Mesodermal cell (in vitro differentiated cells): ENCODE results near the gene KCNH2.

Experiments used
- H3K27ac ChIP-seq: 2 replicates; pipeline ENCODE4 v1.7.0; 2013; ENCODE audit warnings: mild to moderate bottlenecking, low read depth, low read length, moderate library complexity; ENCODE audit not compliant: severe bottlenecking
- H3K36me3 ChIP-seq: 2 replicates; pipeline ENCODE4 v1.7.1; 2013; ENCODE audit warnings: mild to moderate bottlenecking, low read length, moderate library complexity; ENCODE audit not compliant: control insufficient read depth, insufficient read depth
- H3K4me1 ChIP-seq: one replicate; pipeline ENCODE4 v1.7.1; 2013; ENCODE audit warnings: mild to moderate bottlenecking, low read length; ENCODE audit not compliant: insufficient read depth, control insufficient read depth, poor library complexity, severe bottlenecking
- H3K4me3 ChIP-seq: 2 replicates; pipeline ENCODE4 v1.7.0; 2013; ENCODE audit warnings: low read length, control low read depth, mild to moderate bottlenecking; ENCODE audit not compliant: insufficient read depth, poor library complexity, severe bottlenecking; ENCODE audit errors: extremely low read depth
- H3K9me3 ChIP-seq: 2 replicates; pipeline ENCODE4 v1.7.1; 2013; ENCODE audit warnings: mild to moderate bottlenecking, low read length, moderate library complexity; ENCODE audit not compliant: control insufficient read depth
- WGBS, 2 experiments: methylation state at CpG; one replicate each; pipeline ENCODE4 v1.1.5; 2013; ENCODE audit warnings: missing lambda C conversion rate in 2 of 2; ENCODE audit not compliant: insufficient coverage in 2 of 2; 5-methylcytosine and 5-hydroxymethylcytosine counted together

The KCNH2 gene

DNA sequence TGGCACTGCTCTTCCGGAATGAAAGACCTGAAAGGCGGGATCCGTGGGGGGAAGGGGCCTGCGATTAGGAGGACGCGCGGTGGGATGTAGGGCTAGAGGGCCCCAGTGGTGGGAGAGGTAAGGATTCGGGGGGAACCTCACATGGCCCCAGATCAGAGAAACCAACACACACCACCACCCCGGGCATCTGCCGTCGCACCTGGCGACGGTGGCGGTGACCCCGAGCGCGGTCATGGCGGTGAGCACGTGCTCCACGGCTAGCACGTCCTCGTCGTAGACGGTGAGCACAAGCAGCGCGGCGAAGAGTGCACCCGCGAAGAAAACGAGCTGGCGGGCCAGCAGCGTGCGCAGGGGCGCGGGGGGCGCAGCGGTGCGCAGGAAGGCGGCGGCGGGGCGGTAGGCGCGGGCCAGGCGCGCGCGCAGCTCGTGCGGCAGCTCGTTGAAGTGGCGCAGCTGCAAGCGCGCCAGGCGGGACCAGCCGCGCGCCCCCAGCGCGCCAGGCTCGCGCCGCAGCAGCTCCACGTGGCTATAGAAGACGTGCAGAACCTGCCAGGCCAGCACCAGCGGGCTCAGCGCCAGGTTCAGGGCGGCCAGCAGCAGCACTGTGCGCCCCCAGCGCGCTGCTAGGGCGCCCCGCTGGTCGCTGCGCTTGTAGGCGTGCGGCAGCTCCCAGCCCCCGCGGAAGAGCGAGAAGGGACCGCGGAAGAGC lies 40.5 kb upstream of the KCNH2 start:
- no peak overlapping the region for H3K27ac ChIP-seq
- H3K9me3 ChIP-seq, result no peaks in the 10 kb centered on the region
- 7% methylated on average over 70 to 78 of the region's 82 CpGs for WGBS, 2 experiments
- peaks cover 22% of the 10 kb centered on the region for H3K4me1 ChIP-seq
- H3K4me3 ChIP-seq, result peak overlapping the region; percentile 24
- H3K36me3 ChIP-seq, result peaks cover 7% of the 10 kb centered on the region

DNA sequence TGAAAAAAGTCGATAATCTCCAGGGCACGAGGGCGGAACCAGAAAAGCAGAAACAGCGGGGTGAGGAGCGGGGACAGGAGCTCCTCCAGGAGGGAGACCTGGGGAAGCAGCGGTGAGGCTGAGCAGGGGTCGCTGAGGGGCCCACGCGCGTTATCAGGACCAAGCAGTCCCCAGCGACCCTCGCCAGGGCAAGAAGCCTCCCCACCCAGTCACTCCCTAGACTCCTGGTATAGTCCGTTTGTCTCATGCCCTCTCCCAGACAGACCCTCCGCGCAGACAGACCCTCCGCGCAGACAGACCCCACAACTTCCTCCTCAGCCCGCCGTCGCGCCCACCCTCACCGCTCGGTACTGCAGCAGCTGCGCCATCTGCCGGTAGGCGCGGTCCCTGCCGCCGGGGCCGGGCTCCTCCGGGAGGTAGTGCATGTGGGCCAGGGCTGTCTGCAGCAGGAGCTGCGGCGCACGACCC lies 39.9 kb upstream of the KCNH2 start:
- H3K4me3 ChIP-seq, result peak overlapping the region; percentile 24
- peaks cover 24% of the 10 kb centered on the region for H3K4me1 ChIP-seq

DNA sequence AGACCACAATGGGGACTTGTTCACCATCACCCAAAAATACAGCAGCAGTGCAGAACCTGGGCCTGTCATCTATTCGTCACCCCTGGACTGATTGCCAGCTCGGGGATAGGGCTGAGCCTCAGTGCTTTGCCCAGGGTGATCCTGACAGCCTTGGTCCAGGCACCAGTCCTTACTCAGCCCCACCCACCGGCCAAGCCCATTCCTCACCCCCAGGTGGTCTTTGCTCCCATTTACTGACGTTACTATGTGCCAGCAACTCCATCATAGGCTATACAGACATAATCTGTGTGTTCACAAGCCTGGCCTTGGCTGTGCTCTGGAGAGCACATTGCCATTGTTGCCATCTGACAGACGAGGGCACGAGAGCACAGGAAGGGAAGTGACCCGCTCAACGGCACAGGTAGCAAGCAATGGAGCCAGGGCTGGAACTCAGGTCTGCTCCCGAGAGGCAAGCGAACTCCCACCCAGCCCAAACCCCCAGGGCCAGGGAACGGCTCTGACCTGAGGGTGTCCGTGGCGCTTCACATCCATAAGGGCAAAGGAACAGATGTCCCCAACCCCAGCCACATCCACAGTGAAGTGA lies 39.3 kb upstream of the KCNH2 start:
- 61 to 86% methylated on average over 7 to 9 of the region's 13 CpGs for WGBS, 2 experiments
- H3K36me3 ChIP-seq, result peaks cover 7% of the 10 kb centered on the region
- H3K9me3 ChIP-seq, result no peaks in the 10 kb centered on the region
- no peak overlapping the region for H3K4me3 ChIP-seq
- no peak overlapping the region for H3K27ac ChIP-seq
- H3K4me1 ChIP-seq, result peaks cover 28% of the 10 kb centered on the region

More for the DNA sequence above, 39.9 kb upstream of the KCNH2 start:
- H3K27ac ChIP-seq, result no peak overlapping the region
- 10 to 13% methylated on average over 27 to 30 of the region's 34 CpGs for WGBS, 2 experiments
- H3K9me3 ChIP-seq, result no peaks in the 10 kb centered on the region
- H3K36me3 ChIP-seq, result peaks cover 7% of the 10 kb centered on the region

DNA sequence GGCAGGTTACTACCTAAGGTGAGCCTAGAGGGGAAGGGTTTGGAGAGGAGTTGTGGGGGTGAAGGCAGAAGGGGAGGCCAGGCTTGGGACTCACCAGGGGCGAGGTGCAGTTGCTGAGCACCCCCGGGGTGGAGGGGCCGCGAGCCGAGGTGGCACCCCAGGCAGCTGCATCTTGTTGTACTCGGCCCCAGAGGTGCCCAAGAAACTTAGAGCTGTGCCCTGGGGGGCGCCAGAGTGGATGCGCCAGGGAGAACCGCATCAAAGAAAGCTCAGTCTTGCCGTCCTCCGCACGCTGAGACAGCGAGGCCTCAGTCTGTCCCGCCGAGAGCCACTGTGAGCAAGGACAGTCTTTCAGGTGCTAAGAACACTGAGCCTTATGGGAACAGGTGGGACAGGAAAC lies 38.8 kb upstream of the KCNH2 start:
- Histone ChIP-seq H3K9me3 (no peaks in the 10 kb centered on the region), H3K4me3 (no peak overlapping the region), H3K36me3 (peaks cover 7% of the 10 kb centered on the region), H3K4me1 (peaks cover 33% of the 10 kb centered on the region), H3K27ac (no peak overlapping the region)
- 92 to 94% methylated on average over 14 to 15 of the region's 15 CpGs for WGBS, 2 experiments

DNA sequence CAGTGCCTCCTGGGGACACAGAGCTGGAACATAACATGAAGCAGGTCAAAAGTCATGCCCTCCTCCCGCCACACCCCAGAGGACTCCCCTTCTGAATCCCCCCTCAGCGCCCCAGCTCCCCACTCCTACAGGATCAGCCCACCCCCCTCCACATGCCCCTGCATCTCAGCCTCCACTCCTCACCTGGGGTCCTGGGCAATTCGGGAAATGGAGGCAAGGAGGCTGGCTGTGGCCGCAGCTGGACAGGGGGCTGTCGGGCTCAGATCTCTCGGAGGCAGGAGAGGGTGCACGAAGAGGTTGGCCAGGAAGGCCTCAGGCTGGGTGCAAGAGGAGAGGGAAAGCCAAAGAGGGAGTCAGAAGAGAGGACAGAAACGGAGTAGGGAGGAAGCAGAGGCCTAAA lies 38.4 kb upstream of the KCNH2 start:
- 85 to 94% methylated on average over 5 to 6 of the region's 8 CpGs for WGBS, 2 experiments
- Histone ChIP-seq H3K4me1 (peaks cover 36% of the 10 kb centered on the region), H3K9me3 (no peaks in the 10 kb centered on the region), H3K4me3 (no peak overlapping the region), H3K36me3 (peaks cover 7% of the 10 kb centered on the region), H3K27ac (no peak overlapping the region)

DNA sequence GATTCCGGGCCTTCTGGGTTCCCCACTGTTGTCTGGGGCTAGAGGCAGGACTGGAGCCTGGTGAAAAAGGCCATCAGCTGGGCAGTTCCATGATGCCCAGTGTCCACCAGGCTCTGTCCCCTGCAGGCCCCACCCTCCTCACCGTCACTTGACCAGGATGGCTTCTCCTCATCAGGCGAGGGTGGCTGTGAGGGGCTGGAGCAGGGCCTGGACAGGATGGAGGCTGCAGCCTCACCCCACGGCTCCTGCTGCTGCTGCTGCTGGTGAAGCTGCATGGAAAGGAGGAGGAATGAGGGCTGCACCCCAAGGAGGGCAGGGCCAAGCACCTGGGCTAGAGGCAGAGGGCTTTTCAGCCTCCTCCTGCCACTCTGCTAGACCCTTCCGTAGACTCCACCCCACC lies 37.8 kb upstream of the KCNH2 start:
- WGBS, 2 experiments, result 97% methylated on average over 5 of the region's 5 CpGs
- no peaks in the 10 kb centered on the region for H3K9me3 ChIP-seq
- no peak overlapping the region for H3K4me3 ChIP-seq
- peaks cover 7% of the 10 kb centered on the region for H3K36me3 ChIP-seq
- H3K4me1 ChIP-seq, result peaks cover 36% of the 10 kb centered on the region
- no peak overlapping the region for H3K27ac ChIP-seq

DNA sequence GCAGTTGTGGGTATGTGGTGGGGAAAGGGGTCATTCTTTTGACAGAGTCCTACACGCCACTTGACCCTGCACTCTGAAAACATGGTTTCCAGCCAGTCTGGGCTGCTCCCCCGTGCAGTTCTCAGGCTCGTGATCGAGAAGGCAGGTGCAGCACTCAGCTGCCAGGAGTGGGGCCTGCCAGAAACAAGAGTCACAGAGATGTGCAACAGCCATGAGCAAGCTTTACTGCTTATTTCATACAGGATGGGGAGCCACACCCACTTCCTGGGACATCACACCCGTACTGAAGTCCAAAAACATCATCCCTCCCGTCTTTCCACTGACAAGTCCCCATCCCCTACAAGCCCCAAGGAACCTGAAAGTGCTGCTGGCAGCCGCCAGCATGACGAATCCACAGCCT lies 36.8 kb upstream of the KCNH2 start:
- 95 to 96% methylated on average over 8 of the region's 8 CpGs for WGBS, 2 experiments
- H3K36me3 ChIP-seq, result peaks cover 7% of the 10 kb centered on the region
- H3K9me3 ChIP-seq, result no peaks in the 10 kb centered on the region
- H3K27ac ChIP-seq, result no peak overlapping the region
- no peak overlapping the region for H3K4me3 ChIP-seq
- peaks cover 35% of the 10 kb centered on the region for H3K4me1 ChIP-seq

DNA sequence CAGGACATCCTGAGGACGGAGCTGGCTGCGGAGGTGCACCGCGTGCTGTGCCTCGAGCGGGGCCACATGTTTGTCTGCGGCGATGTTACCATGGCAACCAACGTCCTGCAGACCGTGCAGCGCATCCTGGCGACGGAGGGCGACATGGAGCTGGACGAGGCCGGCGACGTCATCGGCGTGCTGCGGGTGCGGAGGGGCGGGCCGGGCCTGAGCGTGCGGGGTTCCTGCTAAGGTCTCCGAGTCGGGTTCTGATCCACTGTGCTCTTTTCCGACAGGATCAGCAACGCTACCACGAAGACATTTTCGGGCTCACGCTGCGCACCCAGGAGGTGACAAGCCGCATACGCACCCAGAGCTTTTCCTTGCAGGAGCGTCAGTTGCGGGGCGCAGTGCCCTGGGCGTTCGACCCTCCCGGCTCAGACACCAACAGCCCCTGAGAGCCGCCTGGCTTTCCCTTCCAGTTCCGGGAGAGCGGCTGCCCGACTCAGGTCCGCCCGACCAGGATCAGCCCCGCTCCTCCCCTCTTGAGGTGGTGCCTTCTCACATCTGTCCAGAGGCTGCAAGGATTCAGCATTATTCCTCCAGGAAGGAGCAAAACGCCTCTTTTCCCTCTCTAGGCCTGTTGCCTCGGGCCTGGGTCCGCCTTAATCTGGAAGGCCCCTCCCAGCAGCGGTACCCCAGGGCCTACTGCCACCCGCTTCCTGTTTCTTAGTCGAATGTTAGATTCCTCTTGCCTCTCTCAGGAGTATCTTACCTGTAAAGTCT lies 35.8 kb upstream of the KCNH2 start:
- Histone ChIP-seq H3K36me3 (peaks cover 7% of the 10 kb centered on the region), H3K4me3 (no peak overlapping the region)

DNA sequence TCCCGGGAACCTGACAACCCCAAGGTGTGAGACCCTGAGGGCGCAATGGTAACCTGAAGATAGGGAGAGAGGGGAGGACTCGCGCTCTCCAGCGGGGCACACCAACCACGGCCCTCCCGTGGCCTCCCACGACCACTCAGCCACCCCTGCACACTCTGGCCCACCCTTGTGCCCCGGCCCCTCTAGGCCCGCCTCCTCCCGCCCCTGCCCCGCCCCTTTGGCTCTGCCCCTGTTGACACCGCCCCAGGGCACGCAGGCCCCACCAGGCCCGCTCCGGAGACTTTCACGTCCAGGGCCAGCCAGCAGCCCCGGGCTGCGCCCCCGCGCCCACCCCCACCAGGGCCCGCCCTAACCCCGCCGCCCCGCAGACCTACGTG lies 35.2 kb upstream of the KCNH2 start:
- H3K4me3 ChIP-seq, result no peak overlapping the region
- no peaks in the 10 kb centered on the region for H3K9me3 ChIP-seq
- H3K36me3 ChIP-seq, result peaks cover 7% of the 10 kb centered on the region
- H3K27ac ChIP-seq, result no peak overlapping the region
- peaks cover 33% of the 10 kb centered on the region for H3K4me1 ChIP-seq
- WGBS, 2 experiments, result 77% methylated on average over 13 to 21 of the region's 26 CpGs

More for the DNA sequence above, 35.8 kb upstream of the KCNH2 start:
- H3K4me1 ChIP-seq, result peaks cover 33% of the 10 kb centered on the region
- no peak overlapping the region for H3K27ac ChIP-seq
- no peaks in the 10 kb centered on the region for H3K9me3 ChIP-seq
- 80 to 84% methylated on average over 47 to 52 of the region's 55 CpGs for WGBS, 2 experiments

DNA sequence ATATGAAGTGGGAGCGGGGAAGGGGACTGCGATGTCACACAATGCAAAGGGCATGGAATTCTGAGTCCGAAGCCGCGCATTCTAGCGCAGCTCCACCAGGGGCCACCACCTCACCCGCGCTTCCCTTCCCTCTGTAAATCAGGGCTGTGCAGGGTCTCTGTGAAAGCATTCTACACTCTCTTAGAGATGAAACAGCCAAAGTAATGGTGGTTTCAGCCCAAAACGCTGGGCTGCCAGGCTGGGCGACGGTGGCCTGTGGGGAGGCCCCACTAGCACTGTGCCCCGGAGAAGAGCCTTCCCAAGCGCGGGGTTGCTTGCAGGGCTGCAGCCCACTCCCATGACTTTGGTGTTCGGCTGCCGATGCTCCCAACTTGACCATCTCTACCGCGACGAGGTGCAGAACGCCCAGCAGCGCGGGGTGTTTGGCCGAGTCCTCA lies 34.8 kb upstream of the KCNH2 start:
- 49 to 50% methylated on average over 20 to 23 of the region's 23 CpGs for WGBS, 2 experiments
- Histone ChIP-seq H3K4me3 (no peak overlapping the region), H3K27ac (no peak overlapping the region), H3K9me3 (no peaks in the 10 kb centered on the region), H3K36me3 (peaks cover 7% of the 10 kb centered on the region), H3K4me1 (peaks cover 37% of the 10 kb centered on the region)
